Activated CD8-positive, alpha-beta memory T cell treated with anti-CD3 and anti-CD28 coated beads for 1 hour (primary cell): ENCODE data around the gene GNAI1.

ENCODE experiments used
- DNase-seq, 2 donors: peaks; one replicate each; pipeline ENCODE4 v3.0.0-alpha.2; 2020; ENCODE audit warnings: low read depth in 1 of 2; ENCODE audit errors: extremely low read depth in 1 of 2

GNAI1 gene

GRCh38 chr7:80244206-80244916 lies 109.7 kb downstream of the GNAI1 start:
- no peak for DNase-seq

- no peak for DNase-seq
These were observed 112.5 kb downstream of the GNAI1 start for GRCh38 chr7:80247144-80247543.

GRCh38 chr7:80247891-80248290 lies 113.3 kb downstream of the GNAI1 start:
- no peak for DNase-seq

GRCh38 chr7:80249184-80249583 lies 114.6 kb downstream of the GNAI1 start:
- no peak for DNase-seq

- DNase-seq = no peak
These were observed 115.1 kb downstream of the GNAI1 start for GRCh38 chr7:80249619-80250295.

GRCh38 chr7:80253237-80253636 lies 118.6 kb downstream of the GNAI1 start:
- no peak for DNase-seq

- no peak for DNase-seq
These were observed 119.0 kb downstream of the GNAI1 start for GRCh38 chr7:80253653-80254052.

GRCh38 chr7:80255656-80256055 lies 121.0 kb downstream of the GNAI1 start:
- DNase-seq = no peak

GRCh38 chr7:80257756-80258155 lies 123.1 kb downstream of the GNAI1 start:
- DNase-seq = no peak

GRCh38 chr7:80260606-80261005 lies 126.0 kb downstream of the GNAI1 start:
- DNase-seq = no peak

- DNase-seq = no peak
These were observed 128.7 kb downstream of the GNAI1 start for GRCh38 chr7:80263333-80263732.

- no peak for DNase-seq
These were observed 129.2 kb downstream of the GNAI1 start for GRCh38 chr7:80263821-80264220.

GRCh38 chr7:80264769-80265495 lies 130.3 kb downstream of the GNAI1 start:
- DNase-seq = no peak

- DNase-seq = no peak
These were observed 138.1 kb downstream of the GNAI1 start for GRCh38 chr7:80272560-80273239.

GRCh38 chr7:80273327-80273726 lies 138.7 kb downstream of the GNAI1 start:
- no peak for DNase-seq

- DNase-seq = no peak
These were observed 140.6 kb downstream of the GNAI1 start for GRCh38 chr7:80275192-80275605.
